DND-41 (cell line): ENCODE data around the gene TP73.

Experiments
- EZH2 ChIP-seq: IDR thresholded peaks from 3 replicates; pipeline ENCODE4 v1.6.1; 2012; ENCODE audit warnings: borderline replicate concordance, low read depth, mild to moderate bottlenecking, moderate library complexity, low read length, inconsistent platforms; ENCODE audit not compliant: severe bottlenecking
- TF ChIP-seq, protein P1 (sequence below): IDR thresholded peaks from 2 replicates; pipeline ENCODE4 v1.5.1; 2012; ENCODE audit warnings: borderline replicate concordance, low read length, moderate library complexity, mild to moderate bottlenecking; ENCODE audit not compliant: poor library complexity, severe bottlenecking; ENCODE audit errors: extremely low read depth

DNA sequence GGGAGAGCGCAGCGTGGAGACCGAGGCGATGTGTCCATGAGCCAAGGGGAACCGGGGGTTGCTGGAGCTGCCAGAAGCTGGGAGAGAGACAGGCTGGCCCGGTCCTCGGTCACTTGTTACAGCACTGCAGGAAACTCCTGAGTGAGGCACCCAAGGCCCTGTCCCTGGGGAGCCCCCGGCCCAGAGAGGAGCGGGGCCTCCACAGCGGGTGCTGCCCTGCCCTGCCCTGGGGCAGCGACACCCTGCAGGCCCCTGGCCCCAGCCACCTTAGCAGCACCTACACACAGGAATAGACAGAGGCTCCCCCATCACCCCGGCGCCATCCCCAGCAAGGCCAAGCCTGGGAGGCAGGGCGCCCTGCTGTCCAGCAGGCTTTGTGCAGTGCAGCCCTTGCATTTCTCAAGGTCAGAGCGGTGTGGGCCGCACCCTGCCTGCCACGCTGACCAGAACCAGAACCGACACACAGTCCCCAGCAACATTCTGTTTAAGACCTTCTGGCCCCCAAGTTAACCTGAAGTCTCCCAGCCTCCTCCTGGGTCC lies 34.4 kb upstream of the TP73 start:
- TF ChIP-seq, protein P1, sequence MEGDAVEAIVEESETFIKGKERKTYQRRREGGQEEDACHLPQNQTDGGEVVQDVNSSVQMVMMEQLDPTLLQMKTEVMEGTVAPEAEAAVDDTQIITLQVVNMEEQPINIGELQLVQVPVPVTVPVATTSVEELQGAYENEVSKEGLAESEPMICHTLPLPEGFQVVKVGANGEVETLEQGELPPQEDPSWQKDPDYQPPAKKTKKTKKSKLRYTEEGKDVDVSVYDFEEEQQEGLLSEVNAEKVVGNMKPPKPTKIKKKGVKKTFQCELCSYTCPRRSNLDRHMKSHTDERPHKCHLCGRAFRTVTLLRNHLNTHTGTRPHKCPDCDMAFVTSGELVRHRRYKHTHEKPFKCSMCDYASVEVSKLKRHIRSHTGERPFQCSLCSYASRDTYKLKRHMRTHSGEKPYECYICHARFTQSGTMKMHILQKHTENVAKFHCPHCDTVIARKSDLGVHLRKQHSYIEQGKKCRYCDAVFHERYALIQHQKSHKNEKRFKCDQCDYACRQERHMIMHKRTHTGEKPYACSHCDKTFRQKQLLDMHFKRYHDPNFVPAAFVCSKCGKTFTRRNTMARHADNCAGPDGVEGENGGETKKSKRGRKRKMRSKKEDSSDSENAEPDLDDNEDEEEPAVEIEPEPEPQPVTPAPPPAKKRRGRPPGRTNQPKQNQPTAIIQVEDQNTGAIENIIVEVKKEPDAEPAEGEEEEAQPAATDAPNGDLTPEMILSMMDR, result no peak
- no peak for TF ChIP-seq EZH2
